Tibial nerve (tissue), 4 donors: ENCODE measurements around the gene BAG2. TPM values are rescaled to one million over a fixed set of nuclear protein-coding genes. Genes with fewer than 3 reads are reported as not detected.

Experiments
- DNase-seq, 2 donors: peaks; one replicate each; pipeline ENCODE4 v3.0.0-alpha.2; 2019; ENCODE audit warnings: low spot score in 2 of 2
- H3K27ac ChIP-seq, 4 donors: fragments of 200-600 bp; sonication (generic) in 3 of 4; one replicate each; pipeline ENCODE4 v1.5.1; 2017 to 2019; ENCODE audit warnings: mild to moderate bottlenecking in 1 of 4
- H3K27me3 ChIP-seq, 2 donors: fragments of 200-600 bp; sonication (generic) in 1 of 2; one replicate each; pipeline versions ENCODE4 v1.5.1 to v1.6.0; 2017 to 2019
- H3K36me3 ChIP-seq, 3 donors: fragments of 200-600 bp; sonication (generic); one replicate each; pipeline ENCODE4 v1.5.1; 2018 to 2019
- H3K4me1 ChIP-seq, 4 donors: fragments of 200-600 bp; sonication (generic) in 3 of 4; one replicate each; pipeline ENCODE4 v1.5.1; 2017 to 2019
- H3K4me3 ChIP-seq, 4 donors: fragments of 200-600 bp; sonication (generic) in 3 of 4; one replicate each; pipeline ENCODE4 v1.5.1; 2017 to 2019; ENCODE audit warnings: mild to moderate bottlenecking in 1 of 4, moderate library complexity in 1 of 4
- H3K9me3 ChIP-seq, 4 donors: fragments of 200-600 bp; sonication (generic) in 3 of 4; one replicate each; pipeline ENCODE4 v1.5.1; 2017 to 2019
- EP300 ChIP-seq, 2 donors: sonication (generic); formaldehyde crosslinking; IDR thresholded peaks; one replicate each; pipeline ENCODE4 v1.6.1; 2017; ENCODE audit warnings: antibody characterized with exemption in 2 of 2, mild to moderate bottlenecking in 1 of 2
- POLR2A ChIP-seq, 2 donors: fragments of 450-650 bp; IDR thresholded peaks; one replicate each; pipeline ENCODE4 v1.6.1; 2017; ENCODE audit warnings: antibody characterized with exemption in 2 of 2, mild to moderate bottlenecking in 2 of 2, moderate library complexity in 2 of 2
- WGBS, 2 donors: methylation state at CpG; one replicate each; pipeline ENCODE4 v1.1.5; 2018; 5-methylcytosine and 5-hydroxymethylcytosine counted together
- total RNA-seq, 4 donors: library from RNA; depleted of rRNA; stranded (reverse); fragments of >200 nt; gene quantifications; one replicate each; pipeline ENCODE4 v1.1.0, GENCODE V29; 2016
- TF ChIP-seq, protein P1 (sequence below), 5 experiments: fragments of 200-600 bp in 3 of 5; fragments of 450-650 bp in 2 of 5; sonication (generic) in 3 of 5; IDR thresholded peaks; one replicate each; pipeline ENCODE4 v1.5.1; 2016 to 2019; ENCODE audit warnings: antibody characterized with exemption in 5 of 5, mild to moderate bottlenecking in 3 of 5, moderate library complexity in 2 of 5

BAG2 gene
- 1 to 10 TPM; 5.3 to 7.5 (median 5.7) TPM for total RNA-seq

DNA sequence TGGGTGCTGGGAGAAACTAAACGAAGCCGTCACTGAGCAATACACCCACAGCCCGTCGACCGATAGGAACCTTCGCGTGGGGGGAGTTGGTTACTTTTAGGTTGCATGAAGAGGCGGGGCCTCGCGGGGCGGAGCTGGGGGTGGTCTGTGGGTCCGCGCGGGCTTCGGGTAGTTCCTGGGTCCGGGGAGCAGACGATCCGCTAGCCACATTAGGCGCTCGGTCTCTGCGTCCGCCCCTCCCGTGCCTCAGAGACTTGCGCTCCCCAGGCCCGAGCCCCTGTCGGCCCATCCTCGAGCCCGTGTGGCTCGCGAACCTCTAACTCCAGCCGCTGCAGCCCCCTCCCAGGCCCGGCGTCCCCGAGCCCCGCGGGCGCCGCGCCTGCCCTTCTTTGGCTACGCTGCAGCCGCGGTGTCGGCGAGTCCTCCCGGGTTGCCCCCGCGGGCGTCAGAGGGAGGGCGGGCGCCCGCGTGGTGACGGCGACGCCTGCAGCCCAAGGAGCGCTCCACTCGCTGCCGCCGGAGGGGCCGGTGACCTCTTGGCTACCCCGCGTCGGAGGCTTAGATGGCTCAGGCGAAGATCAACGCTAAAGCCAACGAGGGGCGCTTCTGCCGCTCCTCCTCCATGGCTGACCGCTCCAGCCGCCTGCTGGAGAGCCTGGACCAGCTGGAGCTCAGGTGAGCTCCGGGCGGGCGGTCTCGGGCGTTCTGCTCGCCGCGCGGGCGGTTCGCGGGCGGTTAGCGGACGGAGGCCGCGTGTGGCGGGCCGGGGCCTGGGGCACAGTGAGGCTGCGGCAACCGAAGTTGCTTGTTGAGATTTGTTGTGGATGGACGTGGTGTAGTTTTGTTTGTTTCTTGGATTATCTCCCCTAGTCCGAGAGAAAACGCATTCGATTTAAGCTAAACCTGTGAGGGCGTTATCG is at the start of gene BAG2:
TSS of gene BAG2 (plus strand) at position 191 of the 920 bp plus-strand sequence. CDS start at position 563, 372 bp downstream.
- 1% methylated on average over 70 to 84 of the region's 97 CpGs for WGBS, 2 donors
- peak in 1 of 2 donors; percentile 69 for TF ChIP-seq EP300 (IDR thresholded peaks at IDR 0.05)
- TF ChIP-seq, protein P1, sequence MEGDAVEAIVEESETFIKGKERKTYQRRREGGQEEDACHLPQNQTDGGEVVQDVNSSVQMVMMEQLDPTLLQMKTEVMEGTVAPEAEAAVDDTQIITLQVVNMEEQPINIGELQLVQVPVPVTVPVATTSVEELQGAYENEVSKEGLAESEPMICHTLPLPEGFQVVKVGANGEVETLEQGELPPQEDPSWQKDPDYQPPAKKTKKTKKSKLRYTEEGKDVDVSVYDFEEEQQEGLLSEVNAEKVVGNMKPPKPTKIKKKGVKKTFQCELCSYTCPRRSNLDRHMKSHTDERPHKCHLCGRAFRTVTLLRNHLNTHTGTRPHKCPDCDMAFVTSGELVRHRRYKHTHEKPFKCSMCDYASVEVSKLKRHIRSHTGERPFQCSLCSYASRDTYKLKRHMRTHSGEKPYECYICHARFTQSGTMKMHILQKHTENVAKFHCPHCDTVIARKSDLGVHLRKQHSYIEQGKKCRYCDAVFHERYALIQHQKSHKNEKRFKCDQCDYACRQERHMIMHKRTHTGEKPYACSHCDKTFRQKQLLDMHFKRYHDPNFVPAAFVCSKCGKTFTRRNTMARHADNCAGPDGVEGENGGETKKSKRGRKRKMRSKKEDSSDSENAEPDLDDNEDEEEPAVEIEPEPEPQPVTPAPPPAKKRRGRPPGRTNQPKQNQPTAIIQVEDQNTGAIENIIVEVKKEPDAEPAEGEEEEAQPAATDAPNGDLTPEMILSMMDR (IDR thresholded peaks at IDR 0.05) = peak in 3 of 5 experiments; percentile 19 to 75 (median 67)
- TF ChIP-seq POLR2A (IDR thresholded peaks at IDR 0.05) = peak; percentile 51 to 62
- peak within 1 kb of the TSS; percentile 78 to 96 (median 85) for H3K27ac ChIP-seq

DNA sequence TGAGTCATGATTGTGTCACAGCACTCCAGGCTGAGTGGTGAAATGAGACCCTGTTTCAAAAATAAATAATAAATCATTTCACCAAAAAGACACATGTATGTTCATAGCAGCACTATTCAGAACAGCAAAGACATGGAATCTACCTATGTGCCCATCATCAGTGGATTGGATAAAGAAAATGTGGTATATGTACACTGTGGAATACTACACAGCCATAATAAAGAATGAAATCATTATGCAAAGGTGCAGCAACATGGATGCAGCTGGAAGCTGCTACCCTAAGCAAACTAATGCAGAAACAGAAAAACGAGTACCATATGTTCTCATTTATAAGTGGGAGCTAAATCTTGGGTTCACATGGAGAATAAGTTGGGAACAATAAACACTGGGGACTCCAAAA is 49.0 kb upstream of the BAG2 start:
- no peaks in the 10 kb centered on the region for H3K9me3 ChIP-seq
- 97 to 98% methylated on average over 1 of the region's 1 CpG for WGBS, 2 donors

More for the DNA sequence above, at the start of gene BAG2:
- peak within 1 kb of the TSS; percentile 63 to 85 (median 73) for H3K4me3 ChIP-seq
- H3K9me3 ChIP-seq = no peaks in the 10 kb centered on the region
- no peaks in the 10 kb centered on the region for H3K27me3 ChIP-seq
- peaks cover 0 to 25% (median 8%) of the 10 kb centered on the region in 4 donors for H3K4me1 ChIP-seq
- peaks cover 0 to 4% (median 0%) of the 10 kb centered on the region in 3 donors for H3K36me3 ChIP-seq
- peak; percentile 70 to 86 for DNase-seq

DNA sequence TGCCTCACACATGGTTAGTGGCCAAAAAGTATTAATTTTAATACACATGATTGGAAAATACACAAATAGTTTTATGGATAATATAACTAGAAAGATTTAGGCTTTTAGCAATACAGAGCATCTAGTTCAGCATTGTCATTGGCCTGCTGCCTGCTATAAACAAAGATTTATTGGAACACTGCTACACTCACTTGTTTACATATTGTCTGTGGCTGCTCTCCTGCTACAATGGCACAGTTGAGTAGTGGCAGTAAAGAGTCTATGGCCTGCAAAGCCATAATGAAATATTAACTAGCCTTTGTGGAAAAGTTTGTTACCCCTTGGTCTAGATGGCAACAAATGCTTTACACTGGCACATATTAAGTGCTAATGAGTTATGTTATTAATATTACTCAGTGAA is 44.4 kb upstream of the BAG2 start:
- peaks cover 0 to 14% (median 0%) of the 10 kb centered on the region in 3 donors for H3K36me3 ChIP-seq
- no peaks in the 10 kb centered on the region for H3K9me3 ChIP-seq
- no peak for DNase-seq
- H3K27me3 ChIP-seq = no peaks in the 10 kb centered on the region
- H3K4me3 ChIP-seq = no peak overlapping the region
- H3K27ac ChIP-seq = no peak overlapping the region
- TF ChIP-seq, protein P1 (IDR thresholded peaks at IDR 0.05) = no peak
- TF ChIP-seq POLR2A (IDR thresholded peaks at IDR 0.05) (no peak), EP300 (IDR thresholded peaks at IDR 0.05) (no peak)
- peaks cover 0 to 12% (median 2%) of the 10 kb centered on the region in 4 donors for H3K4me1 ChIP-seq

More for the DNA sequence above, 49.0 kb upstream of the BAG2 start:
- DNase-seq = no peak
- TF ChIP-seq EP300 (IDR thresholded peaks at IDR 0.05) = no peak
- TF ChIP-seq, protein P1 (IDR thresholded peaks at IDR 0.05) = no peak
- Histone ChIP-seq H3K27me3 (no peaks in the 10 kb centered on the region), H3K36me3 (peaks cover 0 to 37% (median 0%) of the 10 kb centered on the region in 3 donors), H3K4me1 (peaks cover 0 to 5% (median 0%) of the 10 kb centered on the region in 4 donors), H3K4me3 (no peak overlapping the region), H3K27ac (no peak overlapping the region)

DNA sequence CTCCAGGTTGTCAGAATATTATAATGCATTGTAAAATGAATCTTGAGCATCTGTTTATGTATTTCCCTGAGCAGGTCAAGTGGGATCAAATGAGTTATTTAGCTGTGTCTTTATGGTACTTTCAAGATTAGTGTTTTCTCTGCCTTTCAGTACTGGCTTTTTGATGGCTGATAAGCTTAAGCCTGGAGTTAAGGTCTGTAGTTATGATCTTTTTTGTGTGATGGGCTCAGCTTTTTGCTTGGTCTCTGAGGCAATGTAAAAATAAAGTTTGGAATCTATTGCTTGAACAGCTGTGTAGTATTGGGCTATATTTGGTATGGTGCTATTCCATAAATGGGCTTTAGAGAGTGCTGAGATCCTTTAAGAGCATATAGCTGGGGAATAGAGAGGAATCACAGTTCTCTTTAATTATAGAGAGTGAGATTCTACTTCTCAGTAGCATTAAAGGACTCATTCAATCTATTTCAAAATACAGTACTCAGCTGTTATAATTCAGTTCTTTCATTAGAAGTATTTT is 41.4 kb upstream of the BAG2 start:
- Histone ChIP-seq H3K4me1 (peaks cover 0 to 12% (median 2%) of the 10 kb centered on the region in 4 donors), H3K36me3 (peaks cover 0 to 24% (median 6%) of the 10 kb centered on the region in 3 donors), H3K9me3 (no peaks in the 10 kb centered on the region), H3K27me3 (no peaks in the 10 kb centered on the region), H3K4me3 (no peak overlapping the region), H3K27ac (no peak overlapping the region)
- no peak for DNase-seq
- TF ChIP-seq, protein P1 (IDR thresholded peaks at IDR 0.05) = no peak
- TF ChIP-seq POLR2A (IDR thresholded peaks at IDR 0.05) = no peak
- no peak for TF ChIP-seq EP300 (IDR thresholded peaks at IDR 0.05)

DNA sequence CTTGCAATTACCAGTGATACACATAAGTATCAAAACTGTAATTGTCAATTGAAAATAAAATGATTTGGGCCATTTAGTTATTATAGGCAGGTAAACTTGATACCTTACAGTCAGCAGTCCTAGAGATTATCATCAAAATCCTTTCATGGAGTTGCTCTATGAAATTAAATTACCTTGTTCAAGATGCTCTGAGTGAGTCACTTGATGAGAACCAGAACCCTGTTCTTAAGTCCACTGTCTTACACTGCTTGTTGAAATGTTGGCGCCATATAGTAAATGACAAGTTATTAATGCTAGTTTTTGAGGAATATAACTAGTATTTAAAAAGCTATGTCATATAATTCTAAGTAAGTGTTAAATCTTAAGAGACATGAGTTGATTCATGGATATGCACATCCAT is 37.2 kb upstream of the BAG2 start:
- H3K27me3 ChIP-seq = no peaks in the 10 kb centered on the region
- H3K27ac ChIP-seq = no peak overlapping the region
- no peak overlapping the region for H3K4me3 ChIP-seq
- WGBS, 2 donors = 98 to 100% methylated on average over 1 of the region's 1 CpG
- DNase-seq = no peak
- TF ChIP-seq EP300 (IDR thresholded peaks at IDR 0.05) (no peak), POLR2A (IDR thresholded peaks at IDR 0.05) (no peak)
- TF ChIP-seq, protein P1 (IDR thresholded peaks at IDR 0.05) = no peak
- H3K36me3 ChIP-seq = peaks cover 0 to 32% (median 6%) of the 10 kb centered on the region in 3 donors
- H3K9me3 ChIP-seq = no peaks in the 10 kb centered on the region
- peaks cover 0 to 12% (median 2%) of the 10 kb centered on the region in 4 donors for H3K4me1 ChIP-seq
